Osteocyte (in vitro differentiated cells): ENCODE measurements around the gene TET2. TPM values are rescaled to one million over a fixed set of nuclear protein-coding genes. Genes with fewer than 3 reads are reported as not detected.

ENCODE experiments used
- DNase-seq: peaks from one replicate; pipeline ENCODE4 v3.0.0; 2021; ENCODE audit warnings: mixed read lengths; ENCODE audit not compliant: unreplicated experiment; ENCODE audit errors: extremely low spot score
- H3K27ac Mint-ChIP-seq: one replicate; pipeline ENCODE4 v1.8.0; 2021; ENCODE audit warnings: mild to moderate bottlenecking, mixed read lengths; ENCODE audit not compliant: unreplicated experiment
- H3K27me3 Mint-ChIP-seq: one replicate; pipeline ENCODE4 v1.8.0; 2021; ENCODE audit warnings: mixed read lengths; ENCODE audit not compliant: unreplicated experiment
- H3K36me3 Mint-ChIP-seq: one replicate; pipeline ENCODE4 v1.8.0; 2021; ENCODE audit warnings: mixed read lengths; ENCODE audit not compliant: unreplicated experiment
- H3K4me1 Mint-ChIP-seq: one replicate; pipeline ENCODE4 v1.8.0; 2021; ENCODE audit warnings: mixed read lengths; ENCODE audit not compliant: unreplicated experiment
- H3K4me3 Mint-ChIP-seq: one replicate; pipeline ENCODE4 v1.8.0; 2021; ENCODE audit warnings: mild to moderate bottlenecking, moderate library complexity, mixed read lengths; ENCODE audit not compliant: unreplicated experiment
- H3K9me3 Mint-ChIP-seq: one replicate; pipeline ENCODE4 v1.8.0; 2021; ENCODE audit warnings: mixed read lengths; ENCODE audit not compliant: unreplicated experiment
- CTCF ChIP-seq: fragments of 200-600 bp; sonication (generic); IDR thresholded peaks from 2 replicates; pipeline ENCODE4 v1.5.0; 2021; ENCODE audit warnings: antibody characterized with exemption, mild to moderate bottlenecking, moderate library complexity
- total RNA-seq: library from RNA; stranded (reverse); gene quantifications from 2 replicates; pipeline ENCODE4 v1.2.1, GENCODE V29; 2021

The TET2 gene
- total RNA-seq, 1 donor from 2014 or later, result 23.7 TPM

GRCh38 chr4:105194328-105195231, 47.9 kb downstream of the TET2 start:
- DNase-seq, result no peak
- TF ChIP-seq CTCF, result no peak
- peaks cover 71% of the 10 kb centered on the region for H3K4me1 Mint-ChIP-seq
- H3K27ac Mint-ChIP-seq, result peak overlapping the region; percentile 33
- no peaks in the 10 kb centered on the region for H3K9me3 Mint-ChIP-seq
- no peaks in the 10 kb centered on the region for H3K27me3 Mint-ChIP-seq
- H3K4me3 Mint-ChIP-seq, result no peak overlapping the region
- peaks cover 13% of the 10 kb centered on the region for H3K36me3 Mint-ChIP-seq

- Mint-ChIP-seq H3K27ac (peak overlapping the region; percentile 29), H3K27me3 (no peaks in the 10 kb centered on the region), H3K4me1 (peaks cover 63% of the 10 kb centered on the region), H3K4me3 (no peak overlapping the region), H3K9me3 (no peaks in the 10 kb centered on the region), H3K36me3 (peaks cover 14% of the 10 kb centered on the region)
- peak; percentile 36 for TF ChIP-seq CTCF
- DNase-seq, result no peak
Observed at GRCh38 chr4:105196523-105197145, 50.0 kb downstream of the TET2 start.

- no peak for TF ChIP-seq CTCF
- peaks cover 58% of the 10 kb centered on the region for H3K4me1 Mint-ChIP-seq
- H3K27ac Mint-ChIP-seq, result no peak overlapping the region
- H3K27me3 Mint-ChIP-seq, result no peaks in the 10 kb centered on the region
- DNase-seq, result no peak
- peaks cover 14% of the 10 kb centered on the region for H3K36me3 Mint-ChIP-seq
- H3K9me3 Mint-ChIP-seq, result no peaks in the 10 kb centered on the region
- no peak overlapping the region for H3K4me3 Mint-ChIP-seq
Observed at GRCh38 chr4:105197777-105198176, 51.1 kb downstream of the TET2 start.

DNA sequence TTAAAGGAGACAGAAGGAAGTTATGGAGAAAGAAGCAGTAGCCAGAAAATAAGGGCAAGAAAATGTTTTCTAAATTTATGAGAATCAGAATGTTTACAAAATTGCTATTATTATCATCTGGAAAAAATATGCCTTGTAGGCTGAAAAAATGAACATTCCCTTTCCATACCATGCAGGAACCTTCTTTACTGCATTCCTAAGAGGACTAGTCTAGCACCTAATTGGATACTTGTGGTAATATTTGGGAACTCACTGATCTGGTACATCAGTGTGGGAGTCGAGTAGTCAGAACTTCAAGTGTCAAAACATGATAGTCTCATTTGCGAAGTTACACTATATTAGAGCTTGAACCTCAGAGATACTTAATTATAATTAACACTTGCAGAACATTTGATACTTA, 51.9 kb downstream of the TET2 start:
- H3K36me3 Mint-ChIP-seq, result peaks cover 14% of the 10 kb centered on the region
- no peak for DNase-seq
- H3K4me1 Mint-ChIP-seq, result peaks cover 55% of the 10 kb centered on the region
- H3K27me3 Mint-ChIP-seq, result no peaks in the 10 kb centered on the region
- no peak overlapping the region for H3K4me3 Mint-ChIP-seq
- H3K27ac Mint-ChIP-seq, result no peak overlapping the region
- no peak for TF ChIP-seq CTCF
- H3K9me3 Mint-ChIP-seq, result no peaks in the 10 kb centered on the region

DNA sequence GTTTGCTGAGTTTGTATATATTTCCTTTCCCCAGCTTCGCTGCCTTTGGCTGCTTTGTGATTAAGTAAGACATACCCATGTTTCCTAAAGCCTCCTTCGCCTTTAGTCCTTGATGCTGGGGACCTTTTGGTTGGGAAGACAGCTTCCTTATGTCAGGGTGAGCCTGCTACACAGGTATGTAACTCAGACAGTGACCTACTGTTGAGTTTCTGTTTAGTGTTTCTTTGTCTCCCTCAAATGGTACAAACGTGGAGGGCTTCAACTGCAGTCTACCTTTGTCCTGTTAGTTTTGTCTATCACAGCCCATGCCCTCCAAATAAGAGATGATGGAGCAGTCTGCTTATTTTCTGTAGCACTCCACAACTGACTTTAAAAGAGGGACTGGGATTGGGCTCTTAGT, 59.5 kb downstream of the TET2 start:
- Mint-ChIP-seq H3K36me3 (peaks cover 18% of the 10 kb centered on the region), H3K27me3 (no peaks in the 10 kb centered on the region), H3K9me3 (peaks cover 5% of the 10 kb centered on the region), H3K4me1 (peaks cover 12% of the 10 kb centered on the region), H3K4me3 (no peak overlapping the region), H3K27ac (no peak overlapping the region)
- DNase-seq, result no peak
- no peak for TF ChIP-seq CTCF
